Adipocyte (in vitro differentiated cells): ENCODE data around the gene ORM1.

ENCODE experiments used
- DNase-seq: peaks from one replicate; pipeline ENCODE4 v3.0.0-alpha.2; 2015; ENCODE audit warnings: low read depth
- H3K27me3 ChIP-seq: replicated peaks from 2 replicates; pipeline ENCODE4 v1.7.0; 2013; ENCODE audit warnings: mild to moderate bottlenecking, low read length, moderate library complexity; ENCODE audit not compliant: control insufficient read depth, insufficient read depth
- H3K36me3 ChIP-seq: 2 replicates; pipeline ENCODE4 v1.7.0; 2013; ENCODE audit warnings: low read length, mild to moderate bottlenecking, moderate library complexity; ENCODE audit not compliant: control insufficient read depth, insufficient read depth, severe bottlenecking
- H3K4me1 ChIP-seq: 2 replicates; pipeline ENCODE4 v1.7.0; 2013; ENCODE audit warnings: mild to moderate bottlenecking, low read length, moderate library complexity; ENCODE audit not compliant: control insufficient read depth, insufficient read depth
- H3K4me3 ChIP-seq: 2 replicates; pipeline ENCODE4 v1.7.0; 2013; ENCODE audit warnings: mild to moderate bottlenecking, low read length, moderate library complexity
- H3K9ac ChIP-seq: 2 replicates; pipeline ENCODE4 v1.7.0; 2013; ENCODE audit warnings: mild to moderate bottlenecking, low read length, moderate library complexity
- H3K9me3 ChIP-seq: 2 replicates; pipeline ENCODE4 v1.7.0; 2013; ENCODE audit warnings: mild to moderate bottlenecking, low read length, moderate library complexity; ENCODE audit not compliant: control insufficient read depth

Gene ORM1

DNA sequence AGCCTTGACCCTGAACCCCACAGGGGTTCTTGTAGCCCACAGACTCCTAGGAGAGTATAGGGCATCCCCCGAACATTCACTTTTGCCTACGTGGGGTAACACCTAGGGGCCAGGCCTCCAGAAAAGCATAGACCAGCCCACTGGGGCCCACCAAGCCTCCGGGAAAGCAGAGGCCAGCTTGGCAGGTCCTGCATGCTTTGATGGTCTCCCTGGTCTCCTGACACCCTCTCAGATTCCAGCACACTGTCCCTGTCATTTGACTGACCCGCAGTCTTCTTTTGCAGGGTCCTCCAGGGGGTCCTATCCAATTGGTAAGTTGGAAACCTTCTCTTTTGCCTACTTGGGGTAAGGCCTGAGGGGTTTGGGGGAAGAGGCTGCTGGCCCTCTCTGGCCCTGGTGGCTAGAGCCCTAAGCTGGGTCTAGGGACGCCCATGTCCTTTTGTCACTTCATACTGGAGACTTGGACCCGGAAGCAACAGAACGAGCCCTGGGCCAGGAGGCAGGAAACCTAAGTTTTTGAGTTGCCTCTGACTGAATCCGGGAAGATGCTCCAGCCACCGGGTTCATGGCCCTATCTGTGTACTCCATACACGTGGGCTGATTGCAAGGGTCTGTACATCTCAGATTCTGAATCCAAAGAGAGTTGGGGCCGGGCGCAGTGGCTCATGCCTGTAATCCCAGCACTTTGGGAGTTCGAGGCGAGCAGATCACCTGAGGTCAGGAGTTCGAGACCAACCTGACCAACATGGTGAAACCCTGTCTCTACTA lies 20.9 kb upstream of the ORM1 start:
- H3K27me3 ChIP-seq: no peaks in the 10 kb centered on the region
- no peak for DNase-seq
- H3K4me3 ChIP-seq: no peak overlapping the region
- no peak overlapping the region for H3K9ac ChIP-seq
- no peaks in the 10 kb centered on the region for H3K4me1 ChIP-seq
- H3K9me3 ChIP-seq: no peaks in the 10 kb centered on the region
- peaks cover 73% of the 10 kb centered on the region for H3K36me3 ChIP-seq

DNA sequence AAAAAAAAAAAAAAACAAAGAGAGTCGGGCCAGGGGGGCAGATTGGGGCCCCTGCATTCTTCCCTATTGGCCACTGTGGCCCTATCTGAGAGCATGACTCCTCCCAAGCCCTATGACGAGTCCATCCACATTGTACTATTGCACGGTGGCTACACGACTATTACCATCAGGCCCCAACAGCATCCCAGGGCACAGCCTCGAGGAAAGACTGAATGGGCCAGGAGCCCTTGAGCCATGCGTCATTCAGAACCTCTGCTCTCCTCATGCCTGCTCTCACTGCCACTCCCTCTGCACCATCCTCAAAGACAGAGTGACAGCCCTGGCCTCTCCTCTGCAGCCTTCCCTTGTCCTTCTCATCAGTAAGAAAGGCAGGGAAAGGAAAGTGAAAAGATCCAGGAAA lies 20.2 kb upstream of the ORM1 start:
- no peak for DNase-seq
- no peak overlapping the region for H3K9ac ChIP-seq
- H3K27me3 ChIP-seq: no peaks in the 10 kb centered on the region
- no peak overlapping the region for H3K4me3 ChIP-seq
- H3K9me3 ChIP-seq: no peaks in the 10 kb centered on the region
- H3K4me1 ChIP-seq: peaks cover 3% of the 10 kb centered on the region
- H3K36me3 ChIP-seq: peaks cover 73% of the 10 kb centered on the region

- no peak overlapping the region for H3K9ac ChIP-seq
- H3K9me3 ChIP-seq: no peaks in the 10 kb centered on the region
- H3K36me3 ChIP-seq: peaks cover 65% of the 10 kb centered on the region
- H3K4me3 ChIP-seq: no peak overlapping the region
- H3K27me3 ChIP-seq: no peaks in the 10 kb centered on the region
- no peak for DNase-seq
- peaks cover 6% of the 10 kb centered on the region for H3K4me1 ChIP-seq
These were observed 19.3 kb upstream of the ORM1 start for GRCh38 chr9:114303571-114303970.

GRCh38 chr9:114303977-114304376 lies 18.9 kb upstream of the ORM1 start:
- Histone ChIP-seq H3K4me3 (no peak overlapping the region), H3K9ac (no peak overlapping the region), H3K27me3 (no peaks in the 10 kb centered on the region), H3K4me1 (peaks cover 6% of the 10 kb centered on the region), H3K9me3 (no peaks in the 10 kb centered on the region), H3K36me3 (peaks cover 65% of the 10 kb centered on the region)
- DNase-seq: no peak

DNA sequence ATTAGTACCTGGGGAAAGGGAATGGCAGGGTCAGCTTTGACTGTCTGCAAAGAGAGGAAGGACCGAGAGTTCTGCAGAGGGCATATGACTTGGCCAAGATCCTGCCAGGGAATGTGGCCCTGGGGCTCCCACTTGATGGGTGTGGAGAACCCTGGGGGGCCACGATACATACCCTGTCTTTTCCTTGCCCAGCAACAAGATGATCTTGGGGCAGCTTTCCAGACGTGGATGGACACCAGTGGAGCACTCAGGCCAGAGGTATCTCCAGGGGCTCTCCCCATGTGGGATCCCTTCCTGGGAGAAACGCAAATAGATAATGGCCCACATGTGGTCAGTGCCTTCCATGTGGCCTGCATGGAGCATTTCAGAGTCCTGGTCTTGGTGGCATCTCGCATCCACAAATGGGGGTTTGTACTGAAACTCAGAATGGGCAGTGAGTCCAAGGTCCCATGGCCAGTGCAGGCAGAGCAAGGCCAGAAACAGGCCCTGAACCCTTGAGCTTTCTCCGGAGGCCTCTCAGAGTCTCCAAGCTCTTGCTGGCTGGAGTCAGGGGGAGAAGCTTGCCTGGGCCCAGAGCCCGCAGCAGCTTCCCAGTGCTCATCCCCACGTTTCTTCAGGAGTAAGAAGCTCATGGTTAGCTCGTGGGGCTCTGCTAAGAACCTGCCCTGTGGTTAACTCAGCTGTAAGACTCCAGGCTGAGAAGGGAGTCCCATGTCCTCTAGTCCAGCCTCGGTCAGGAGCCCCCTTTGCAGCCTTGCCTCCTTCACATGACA lies 18.3 kb upstream of the ORM1 start:
- no peak overlapping the region for H3K9ac ChIP-seq
- no peak for DNase-seq
- H3K4me3 ChIP-seq: no peak overlapping the region
- H3K36me3 ChIP-seq: peaks cover 63% of the 10 kb centered on the region
- no peaks in the 10 kb centered on the region for H3K9me3 ChIP-seq
- peaks cover 6% of the 10 kb centered on the region for H3K4me1 ChIP-seq
- no peaks in the 10 kb centered on the region for H3K27me3 ChIP-seq

GRCh38 chr9:114307899-114308267 lies 15.0 kb upstream of the ORM1 start:
- peaks cover 6% of the 10 kb centered on the region for H3K4me1 ChIP-seq
- H3K36me3 ChIP-seq: peaks cover 47% of the 10 kb centered on the region
- no peaks in the 10 kb centered on the region for H3K27me3 ChIP-seq
- no peak overlapping the region for H3K9ac ChIP-seq
- DNase-seq: no peak
- H3K9me3 ChIP-seq: no peaks in the 10 kb centered on the region
- no peak overlapping the region for H3K4me3 ChIP-seq

- DNase-seq: no peak
- H3K9me3 ChIP-seq: no peaks in the 10 kb centered on the region
- no peaks in the 10 kb centered on the region for H3K27me3 ChIP-seq
- peaks cover 46% of the 10 kb centered on the region for H3K36me3 ChIP-seq
- H3K9ac ChIP-seq: no peak overlapping the region
- peaks cover 6% of the 10 kb centered on the region for H3K4me1 ChIP-seq
- H3K4me3 ChIP-seq: no peak overlapping the region
These were observed 14.4 kb upstream of the ORM1 start for GRCh38 chr9:114308361-114308950.

DNA sequence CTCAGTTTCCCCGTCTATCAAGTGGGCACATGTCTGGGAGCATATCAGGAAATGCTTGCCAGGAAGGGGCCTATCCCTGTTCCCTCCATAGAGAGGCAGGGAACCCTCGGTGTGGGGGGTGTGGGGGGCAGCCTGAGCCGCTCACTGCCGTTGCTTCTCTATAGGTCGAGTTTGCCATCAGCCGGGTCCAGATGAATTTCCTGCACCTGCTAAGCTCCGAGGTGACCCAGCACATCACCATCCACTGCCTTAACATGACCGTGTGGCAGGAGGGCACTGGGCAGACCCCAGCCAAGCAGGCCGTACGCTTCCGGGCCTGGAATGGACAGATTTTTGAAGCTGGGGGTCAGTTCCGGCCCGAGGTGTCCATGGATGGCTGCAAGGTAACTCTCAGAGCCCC lies 13.8 kb upstream of the ORM1 start:
- H3K9ac ChIP-seq: no peak overlapping the region
- no peak for DNase-seq
- H3K4me3 ChIP-seq: no peak overlapping the region
- H3K27me3 ChIP-seq: no peaks in the 10 kb centered on the region
- peaks cover 6% of the 10 kb centered on the region for H3K4me1 ChIP-seq
- H3K9me3 ChIP-seq: no peaks in the 10 kb centered on the region
- H3K36me3 ChIP-seq: peaks cover 41% of the 10 kb centered on the region

DNA sequence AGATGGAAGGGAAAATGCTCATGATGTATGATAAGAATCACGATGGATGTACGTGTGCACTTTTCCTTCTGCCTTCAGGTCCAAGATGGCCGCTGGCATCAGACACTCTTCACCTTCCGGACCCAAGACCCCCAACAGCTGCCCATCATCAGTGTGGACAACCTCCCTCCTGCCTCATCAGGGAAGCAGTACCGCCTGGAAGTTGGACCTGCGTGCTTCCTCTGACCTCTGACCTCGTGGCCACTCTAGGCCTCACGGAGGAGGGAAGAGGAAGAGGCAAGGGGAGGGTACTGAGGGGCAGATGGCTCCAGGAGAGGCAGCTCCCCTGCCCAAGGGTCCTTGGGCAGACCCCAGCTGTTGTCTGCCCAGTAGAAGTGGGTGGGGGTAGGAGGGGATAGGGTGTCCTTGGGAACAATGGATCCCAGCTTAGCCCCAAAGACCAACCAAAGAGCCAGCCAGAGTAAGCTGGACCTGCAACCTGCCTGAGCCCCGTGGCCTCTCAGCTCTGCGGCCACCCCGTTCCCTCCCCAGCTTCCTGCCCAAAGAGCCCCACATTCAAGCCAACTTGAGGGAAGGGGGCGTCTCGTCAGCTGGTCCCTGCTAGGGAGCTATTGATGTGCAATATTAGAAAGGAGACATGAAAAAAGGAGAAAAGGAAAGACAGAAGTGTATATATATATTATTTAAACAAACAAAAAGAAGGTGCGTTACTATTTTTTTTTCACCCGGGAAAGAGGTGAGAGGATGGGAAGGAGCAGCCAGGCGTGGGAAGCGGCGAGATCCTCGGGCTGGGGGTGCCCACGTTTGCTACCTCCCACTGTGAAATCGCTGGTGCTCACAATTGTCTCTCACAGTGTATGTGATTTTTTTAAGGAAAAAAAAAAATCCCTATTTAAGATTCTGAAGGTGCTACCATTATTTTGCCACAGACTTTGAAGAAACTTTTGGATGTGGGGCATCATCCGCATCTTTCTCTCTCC lies 12.1 kb upstream of the ORM1 start:
- peaks cover 22% of the 10 kb centered on the region for H3K4me1 ChIP-seq
- no peak overlapping the region for H3K9ac ChIP-seq
- H3K4me3 ChIP-seq: no peak overlapping the region
- no peaks in the 10 kb centered on the region for H3K27me3 ChIP-seq
- no peak for DNase-seq
- H3K36me3 ChIP-seq: peaks cover 34% of the 10 kb centered on the region
- no peaks in the 10 kb centered on the region for H3K9me3 ChIP-seq

DNA sequence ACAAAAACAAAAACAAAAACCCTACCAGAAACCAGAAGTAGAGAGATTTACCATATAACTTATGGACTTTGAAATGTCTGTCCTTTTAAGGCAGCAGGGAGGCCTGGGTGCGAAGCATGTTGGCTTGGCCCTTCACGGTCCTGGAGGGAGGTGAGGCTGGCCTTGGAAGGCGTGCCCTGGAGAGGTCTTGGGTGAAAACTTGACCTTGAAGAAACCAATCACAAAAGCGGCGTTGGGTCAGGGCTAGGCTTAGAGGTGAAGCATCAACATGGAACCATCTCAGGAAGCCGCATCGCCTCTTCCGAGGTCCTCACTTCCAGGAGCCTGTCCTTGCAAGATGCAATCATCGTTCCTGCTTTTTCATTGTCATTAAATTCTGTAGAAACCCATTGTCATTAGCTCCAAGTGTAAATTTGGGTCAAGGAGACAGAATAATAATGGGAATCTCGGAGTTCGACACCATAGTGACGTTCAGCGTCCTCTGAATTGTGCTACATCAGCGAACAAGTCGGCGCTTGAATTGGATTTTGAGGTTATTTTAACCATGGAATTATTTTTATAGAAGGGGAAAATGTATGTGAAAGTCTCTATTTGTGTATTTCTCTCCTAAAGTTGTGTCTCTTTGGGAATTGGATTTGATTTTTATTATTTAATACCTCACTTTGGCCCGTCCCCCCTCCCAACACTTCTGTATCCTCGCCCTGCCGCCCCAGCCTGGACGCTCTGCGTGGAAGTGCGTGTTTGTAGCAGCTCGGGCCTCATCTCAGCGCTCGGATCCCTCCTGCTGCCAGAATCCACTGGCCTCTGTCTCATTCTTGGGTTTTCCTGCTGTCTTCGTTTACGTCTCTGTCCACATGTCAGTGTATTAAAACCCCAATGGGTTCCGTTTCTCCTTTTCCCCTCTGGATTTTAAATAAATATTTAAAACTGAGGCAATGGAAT lies 11.1 kb upstream of the ORM1 start:
- no peaks in the 10 kb centered on the region for H3K9me3 ChIP-seq
- H3K36me3 ChIP-seq: peaks cover 25% of the 10 kb centered on the region
- no peak overlapping the region for H3K9ac ChIP-seq
- no peak overlapping the region for H3K4me3 ChIP-seq
- H3K4me1 ChIP-seq: peaks cover 29% of the 10 kb centered on the region
- no peaks in the 10 kb centered on the region for H3K27me3 ChIP-seq
- DNase-seq: no peak
